Ascending aorta (tissue), 2 donors: Measurements from ENCODE around the gene ABR. TPM values are rescaled to one million over a fixed set of nuclear protein-coding genes. Genes with fewer than 3 reads are reported as not detected.

Experiments
- DNase-seq, 2 donors: peaks; one replicate each; pipeline ENCODE4 v3.0.0-alpha.2; 2019; ENCODE audit warnings: low spot score in 2 of 2
- H3K27ac ChIP-seq, 2 donors: fragments of 200-600 bp; sonication (generic); one replicate each; pipeline ENCODE4 v1.5.1; 2016 to 2017; ENCODE audit warnings: mild to moderate bottlenecking in 1 of 2
- H3K27me3 ChIP-seq: fragments of 200-600 bp; sonication (generic); one replicate; pipeline ENCODE4 v1.5.1; 2017
- H3K36me3 ChIP-seq, 2 donors: fragments of 200-600 bp; sonication (generic); one replicate each; pipeline ENCODE4 v1.5.1; 2016
- H3K4me1 ChIP-seq, 2 donors: fragments of 200-600 bp; sonication (generic); one replicate each; pipeline ENCODE4 v1.5.1; 2016 to 2017; ENCODE audit warnings: mild to moderate bottlenecking in 1 of 2
- H3K4me3 ChIP-seq, 2 donors: fragments of 200-600 bp; sonication (generic); one replicate each; pipeline ENCODE4 v1.5.1; 2016 to 2017; ENCODE audit warnings: mild to moderate bottlenecking in 1 of 2
- H3K9me3 ChIP-seq, 2 donors: fragments of 200-600 bp; sonication (generic); one replicate each; pipeline ENCODE4 v1.5.1; 2016
- intact Hi-C: fragments of 100-400 bp; cut with DNase I; formaldehyde crosslinking; loops from one replicate; pipeline ENCODE4 v1.15.1; 2023
- total RNA-seq: library from RNA; depleted of rRNA; stranded (reverse); fragments of >200 nt; gene quantifications from one replicate; pipeline ENCODE4 v1.1.0, GENCODE V29; 2016
- TF ChIP-seq, protein P1 (sequence below), 3 experiments: fragments of 200-600 bp in 2 of 3; fragments of 450-650 bp in 1 of 3; sonication (generic) in 2 of 3; IDR thresholded peaks; one replicate each; pipeline ENCODE4 v1.5.1; 2016 to 2019; ENCODE audit warnings: antibody characterized with exemption in 3 of 3, mild to moderate bottlenecking in 1 of 3, moderate library complexity in 1 of 3

ABR gene
- total RNA-seq, 1 donor from 2014 or later, result 184 TPM

DNA sequence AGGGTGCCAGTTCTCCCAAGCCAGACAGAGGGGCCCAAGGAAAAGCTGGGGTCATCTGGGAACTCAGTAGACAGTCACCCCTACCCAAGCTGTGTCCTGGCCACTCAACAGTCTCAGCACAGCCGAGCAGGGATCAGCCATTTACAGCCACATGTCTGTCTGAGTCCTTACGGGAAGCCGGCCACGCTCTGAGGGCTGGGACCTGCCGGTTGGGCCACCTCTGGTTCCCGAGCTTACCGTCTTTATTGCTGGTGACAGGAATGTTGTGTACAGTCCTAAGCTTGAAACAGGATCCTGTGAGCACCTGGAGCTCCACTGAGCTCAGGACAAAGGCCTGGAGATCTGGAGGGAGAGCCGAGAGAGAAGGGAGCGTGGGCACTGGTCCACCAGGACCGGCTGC is 123.0 kb downstream of the ABR start:
- TF ChIP-seq, protein P1, sequence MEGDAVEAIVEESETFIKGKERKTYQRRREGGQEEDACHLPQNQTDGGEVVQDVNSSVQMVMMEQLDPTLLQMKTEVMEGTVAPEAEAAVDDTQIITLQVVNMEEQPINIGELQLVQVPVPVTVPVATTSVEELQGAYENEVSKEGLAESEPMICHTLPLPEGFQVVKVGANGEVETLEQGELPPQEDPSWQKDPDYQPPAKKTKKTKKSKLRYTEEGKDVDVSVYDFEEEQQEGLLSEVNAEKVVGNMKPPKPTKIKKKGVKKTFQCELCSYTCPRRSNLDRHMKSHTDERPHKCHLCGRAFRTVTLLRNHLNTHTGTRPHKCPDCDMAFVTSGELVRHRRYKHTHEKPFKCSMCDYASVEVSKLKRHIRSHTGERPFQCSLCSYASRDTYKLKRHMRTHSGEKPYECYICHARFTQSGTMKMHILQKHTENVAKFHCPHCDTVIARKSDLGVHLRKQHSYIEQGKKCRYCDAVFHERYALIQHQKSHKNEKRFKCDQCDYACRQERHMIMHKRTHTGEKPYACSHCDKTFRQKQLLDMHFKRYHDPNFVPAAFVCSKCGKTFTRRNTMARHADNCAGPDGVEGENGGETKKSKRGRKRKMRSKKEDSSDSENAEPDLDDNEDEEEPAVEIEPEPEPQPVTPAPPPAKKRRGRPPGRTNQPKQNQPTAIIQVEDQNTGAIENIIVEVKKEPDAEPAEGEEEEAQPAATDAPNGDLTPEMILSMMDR (IDR thresholded peaks at IDR 0.05), result no peak
- no peak for DNase-seq
- Histone ChIP-seq H3K4me1 (peaks cover 0 to 3% of the 10 kb centered on the region in 2 donors), H3K27ac (peak overlapping the region; percentile 50 to 56), H3K4me3 (no peak overlapping the region), H3K9me3 (no peaks in the 10 kb centered on the region), H3K27me3 (no peaks in the 10 kb centered on the region), H3K36me3 (peaks cover 70 to 73% of the 10 kb centered on the region in 2 donors)
- intact Hi-C loops, result loop anchor here (1.0 to 5.0 kb wide), 3 partner anchors 75 to 274 kb away; partner anchors contain the start of genes GLOD4 and MRM3

DNA sequence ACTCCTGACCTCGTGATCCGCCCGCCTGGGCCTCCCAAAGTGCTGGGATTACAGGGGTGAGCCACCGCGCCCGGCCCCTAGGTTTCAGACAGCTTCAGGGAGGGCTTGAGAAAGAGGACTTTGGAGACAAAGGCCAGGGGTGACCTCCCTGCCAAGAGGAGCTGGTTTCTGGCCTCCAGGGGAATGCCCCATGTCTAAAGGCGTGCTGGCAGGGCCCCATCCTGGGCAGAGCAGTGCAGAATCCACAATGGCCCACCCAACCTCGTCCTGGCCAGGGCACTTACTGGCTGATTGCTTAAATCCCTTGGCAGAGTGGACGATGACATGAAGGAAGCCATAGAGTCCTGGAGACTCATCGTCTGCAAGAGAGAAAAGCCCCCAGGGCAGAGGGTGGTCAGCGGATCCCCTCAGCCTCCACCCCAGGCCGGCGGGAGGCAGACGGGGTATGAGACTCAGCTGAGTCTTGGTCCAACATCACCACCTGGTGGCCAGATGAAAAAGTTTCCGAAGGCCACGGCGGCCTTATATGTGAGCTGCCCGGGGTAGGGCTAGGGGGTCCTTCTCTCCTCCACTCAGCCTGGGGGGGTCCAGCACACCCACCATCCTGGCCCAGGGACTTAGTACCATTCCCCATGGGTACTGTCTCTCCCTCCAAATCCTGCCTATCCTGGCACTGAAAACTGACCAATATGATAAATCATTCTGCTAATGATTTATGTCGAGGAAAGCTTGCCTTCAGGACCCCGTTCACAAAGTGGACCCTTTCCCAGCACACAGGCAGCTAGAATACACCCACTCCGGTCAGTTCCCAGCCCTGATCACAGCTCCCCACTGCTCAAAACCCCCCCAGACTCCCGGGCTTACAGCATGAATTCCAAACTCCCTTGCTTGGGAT is 123.8 kb downstream of the ABR start:
- Histone ChIP-seq H3K27me3 (no peaks in the 10 kb centered on the region), H3K27ac (peak overlapping the region; percentile 50 to 56), H3K4me3 (no peak overlapping the region), H3K4me1 (peaks cover 0 to 3% of the 10 kb centered on the region in 2 donors), H3K36me3 (peaks cover 72 to 73% of the 10 kb centered on the region in 2 donors), H3K9me3 (no peaks in the 10 kb centered on the region)
- intact Hi-C loops, result loop anchor here (1.0 to 5.0 kb wide), 3 partner anchors 75 to 274 kb away; partner anchors contain the start of genes GLOD4 and MRM3
- peak in 1 of 2 donors; percentile 85 for DNase-seq
- TF ChIP-seq, protein P1 (IDR thresholded peaks at IDR 0.05), result peak; percentile 76 to 79 (median 77)

DNA sequence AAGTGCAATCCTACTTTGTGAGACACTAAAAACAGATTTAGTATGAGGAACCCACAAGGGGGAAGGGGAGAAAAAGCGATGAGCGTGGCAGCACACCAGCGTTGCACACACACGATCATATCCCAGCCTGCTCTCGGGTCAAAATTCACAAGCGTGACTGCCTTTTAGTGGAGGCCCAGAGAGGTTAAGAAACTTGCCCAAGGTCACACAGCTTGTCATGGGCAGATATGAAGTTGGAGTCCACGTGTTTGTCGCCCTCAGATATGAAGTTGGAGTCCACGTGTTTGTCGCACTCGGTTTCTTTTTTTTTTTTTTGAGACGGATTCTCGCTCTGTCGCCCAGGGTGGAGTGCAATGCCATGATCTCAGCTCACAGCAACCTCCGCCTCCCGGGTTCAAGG is 124.5 kb downstream of the ABR start:
- intact Hi-C loops, result loop anchor here (5.0 kb wide), 2 partner anchors 258 to 273 kb away; partner anchors contain the start of genes GLOD4 and MRM3
- TF ChIP-seq, protein P1 (IDR thresholded peaks at IDR 0.05), result no peak
- Histone ChIP-seq H3K27ac (no peak overlapping the region), H3K27me3 (no peaks in the 10 kb centered on the region), H3K36me3 (peaks cover 69 to 76% of the 10 kb centered on the region in 2 donors), H3K4me1 (peaks cover 0 to 3% of the 10 kb centered on the region in 2 donors), H3K4me3 (no peak overlapping the region), H3K9me3 (no peaks in the 10 kb centered on the region)
- no peak for DNase-seq

DNA sequence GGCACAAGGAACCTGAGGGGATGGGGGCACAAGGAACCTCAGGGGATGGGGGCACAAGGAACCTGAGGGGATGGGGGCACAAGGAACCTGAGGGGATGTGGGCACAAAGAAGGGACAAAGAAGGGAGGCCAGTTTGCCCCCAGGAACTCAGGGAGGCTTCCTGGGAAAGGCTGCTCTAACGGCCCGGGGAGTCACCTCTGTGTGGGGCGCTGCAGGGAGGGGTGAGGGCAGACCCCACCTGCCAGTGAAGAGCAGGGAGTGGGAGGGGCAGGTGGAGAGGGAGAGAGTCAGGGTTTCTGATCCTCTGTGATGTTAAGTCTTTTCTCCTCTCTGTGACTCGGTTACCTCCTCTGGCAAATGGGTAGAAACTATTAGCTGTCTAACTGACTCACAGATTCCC is 125.1 kb downstream of the ABR start:
- intact Hi-C loops, result loop anchor here (5.0 kb wide), 2 partner anchors 257 to 272 kb away; partner anchors contain the start of genes GLOD4 and MRM3

DNA sequence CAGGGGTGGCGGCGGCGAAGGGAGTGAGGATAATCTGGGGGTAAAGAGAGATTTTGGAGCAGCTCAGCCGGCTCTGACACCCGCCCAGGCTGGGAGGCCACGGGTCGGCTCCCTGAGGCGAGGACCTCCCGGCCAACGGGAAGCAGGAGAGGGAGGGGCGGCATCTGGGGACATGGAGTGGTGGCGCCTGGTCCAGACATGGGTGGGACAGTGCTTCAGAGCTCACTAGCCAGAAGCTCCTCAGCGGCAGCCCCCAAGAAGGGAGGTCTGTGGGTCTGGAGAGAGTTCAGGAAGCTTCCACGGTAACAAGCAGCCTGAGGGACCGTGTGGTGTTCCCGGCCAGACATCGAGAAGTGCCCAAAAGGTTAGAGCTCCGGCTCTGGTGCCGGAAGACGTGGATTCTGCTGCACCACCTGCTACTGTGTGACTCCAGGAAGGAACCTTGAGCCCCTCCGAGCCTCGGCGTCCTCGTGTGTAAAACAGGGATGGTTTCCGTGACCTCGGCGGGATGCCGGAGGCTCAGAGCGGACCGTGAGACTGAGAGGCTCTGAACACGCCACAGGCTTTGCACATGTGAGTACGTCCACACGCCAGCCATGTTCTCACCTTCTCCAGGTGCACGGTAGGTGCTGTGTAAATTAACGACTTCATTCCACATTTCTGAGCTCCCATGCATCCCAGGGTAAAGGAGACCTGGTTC is 126.0 kb downstream of the ABR start:
- Histone ChIP-seq H3K36me3 (peaks cover 67 to 76% of the 10 kb centered on the region in 2 donors), H3K27me3 (no peaks in the 10 kb centered on the region), H3K4me3 (no peak overlapping the region), H3K4me1 (peaks cover 0 to 3% of the 10 kb centered on the region in 2 donors), H3K9me3 (no peaks in the 10 kb centered on the region), H3K27ac (peak overlapping the region in 1 of 2 donors; percentile 27)
- TF ChIP-seq, protein P1 (IDR thresholded peaks at IDR 0.05), result no peak
- DNase-seq, result no peak
- intact Hi-C loops, result no loop called here

More for the DNA sequence above, 125.1 kb downstream of the ABR start:
- Histone ChIP-seq H3K4me1 (peaks cover 0 to 3% of the 10 kb centered on the region in 2 donors), H3K9me3 (no peaks in the 10 kb centered on the region), H3K27ac (no peak overlapping the region), H3K27me3 (no peaks in the 10 kb centered on the region), H3K36me3 (peaks cover 69 to 76% of the 10 kb centered on the region in 2 donors), H3K4me3 (no peak overlapping the region)
- DNase-seq, result no peak
- TF ChIP-seq, protein P1 (IDR thresholded peaks at IDR 0.05), result no peak
